NCI-H2196 treated with DMSO at 0.1 percent for 48 hours (cell line): ENCODE results near the gene EPB41L1.

Experiments
- DNase-seq: peaks from one replicate; lab custom pipeline; 2025; ENCODE audit not compliant: unreplicated experiment; lab: John Stamatoyannopoulos, UW

EPB41L1 gene

GRCh38 chr20:36255445-36255844, 100.9 kb downstream of the EPB41L1 start:
- DNase-seq, result no peak

- DNase-seq, result no peak
Observed at GRCh38 chr20:36259177-36260061, 104.9 kb downstream of the EPB41L1 start.

GRCh38 chr20:36260316-36260715, 105.8 kb downstream of the EPB41L1 start:
- DNase-seq, result no peak

- no peak for DNase-seq
Observed at GRCh38 chr20:36261389-36262105, 107.0 kb downstream of the EPB41L1 start.

- no peak for DNase-seq
Observed at GRCh38 chr20:36262440-36262839, 107.9 kb downstream of the EPB41L1 start.

GRCh38 chr20:36264426-36265246, 110.1 kb downstream of the EPB41L1 start:
- DNase-seq, result no peak

GRCh38 chr20:36266189-36266588, 111.6 kb downstream of the EPB41L1 start:
- no peak for DNase-seq

- no peak for DNase-seq
Observed at GRCh38 chr20:36267605-36268381, 113.3 kb downstream of the EPB41L1 start.

- no peak for DNase-seq
Observed at GRCh38 chr20:36268440-36269342, 114.2 kb downstream of the EPB41L1 start.

GRCh38 chr20:36269507-36269906, 115.0 kb downstream of the EPB41L1 start:
- DNase-seq, result no peak

GRCh38 chr20:36270744-36271638, 116.5 kb downstream of the EPB41L1 start:
- no peak for DNase-seq

GRCh38 chr20:36271639-36272546, 117.4 kb downstream of the EPB41L1 start:
- DNase-seq, result no peak

- DNase-seq, result no peak
Observed at GRCh38 chr20:36272547-36273220, 118.1 kb downstream of the EPB41L1 start.

- DNase-seq, result no peak
Observed at GRCh38 chr20:36273414-36274180, 119.1 kb downstream of the EPB41L1 start.

- DNase-seq, result no peak
Observed at GRCh38 chr20:36274181-36274841, 119.8 kb downstream of the EPB41L1 start.

- no peak for DNase-seq
Observed at GRCh38 chr20:36275011-36275410, 120.5 kb downstream of the EPB41L1 start.
